LNCAP (cell line): ENCODE measurements around the gene ABCA13.

Source experiments
- CTCF ChIP-seq: fragments of 450-650 bp; IDR thresholded peaks from 2 replicates; pipeline ENCODE4 v1.5.1; 2017; ENCODE audit warnings: mild to moderate bottlenecking

The ABCA13 gene

GRCh38 chr7:48263311-48263650, 92.0 kb downstream of the ABCA13 start:
- no peak for TF ChIP-seq CTCF

- no peak for TF ChIP-seq CTCF
These were observed 97.8 kb downstream of the ABCA13 start for GRCh38 chr7:48269066-48269465.

GRCh38 chr7:48274662-48275061, 103.4 kb downstream of the ABCA13 start:
- TF ChIP-seq CTCF = no peak

GRCh38 chr7:48279420-48279819, 108.2 kb downstream of the ABCA13 start:
- TF ChIP-seq CTCF = no peak

GRCh38 chr7:48280100-48280499, 108.8 kb downstream of the ABCA13 start:
- no peak for TF ChIP-seq CTCF

- no peak for TF ChIP-seq CTCF
These were observed 114.1 kb downstream of the ABCA13 start for GRCh38 chr7:48285373-48285772.

- TF ChIP-seq CTCF = no peak
These were observed 115.6 kb downstream of the ABCA13 start for GRCh38 chr7:48286836-48287235.

GRCh38 chr7:48289656-48290055, 118.4 kb downstream of the ABCA13 start:
- no peak for TF ChIP-seq CTCF
